Lower leg skin (tissue), 3 donors: ENCODE measurements around the gene PPIP5K1.

ENCODE experiments used
- POLR2A ChIP-seq, 2 donors: fragments of 450-650 bp; IDR thresholded peaks; one replicate each; pipeline ENCODE4 v1.6.1; 2016 to 2017; ENCODE audit warnings: antibody characterized with exemption in 2 of 2, mild to moderate bottlenecking in 1 of 2, moderate library complexity in 1 of 2
- TF ChIP-seq, protein P1 (sequence below), 3 donors: fragments of 450-650 bp; IDR thresholded peaks; one replicate each; pipeline ENCODE4 v1.5.1; 2016; ENCODE audit warnings: antibody characterized with exemption in 3 of 3, mild to moderate bottlenecking in 3 of 3, moderate library complexity in 2 of 3

DNA sequence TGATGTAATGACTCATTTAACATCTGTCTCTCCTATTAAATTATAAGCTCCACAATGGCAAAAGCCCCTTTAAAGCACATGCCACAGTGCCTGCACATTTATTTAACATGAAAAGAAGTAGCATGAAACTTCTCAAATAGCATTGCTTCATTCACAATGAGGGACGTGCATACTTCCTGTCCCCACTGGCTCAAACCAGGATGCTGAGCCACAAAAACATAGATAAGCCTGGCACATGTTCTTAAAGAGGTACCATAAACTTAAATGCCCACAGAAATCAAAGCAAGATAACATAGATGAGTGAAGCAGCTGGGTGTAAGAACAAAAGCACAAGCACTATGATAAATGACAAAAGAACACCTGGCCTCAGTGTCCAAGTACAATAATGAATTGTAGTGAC, 100.8 kb downstream of the PPIP5K1 start:
- TF ChIP-seq, protein P1, sequence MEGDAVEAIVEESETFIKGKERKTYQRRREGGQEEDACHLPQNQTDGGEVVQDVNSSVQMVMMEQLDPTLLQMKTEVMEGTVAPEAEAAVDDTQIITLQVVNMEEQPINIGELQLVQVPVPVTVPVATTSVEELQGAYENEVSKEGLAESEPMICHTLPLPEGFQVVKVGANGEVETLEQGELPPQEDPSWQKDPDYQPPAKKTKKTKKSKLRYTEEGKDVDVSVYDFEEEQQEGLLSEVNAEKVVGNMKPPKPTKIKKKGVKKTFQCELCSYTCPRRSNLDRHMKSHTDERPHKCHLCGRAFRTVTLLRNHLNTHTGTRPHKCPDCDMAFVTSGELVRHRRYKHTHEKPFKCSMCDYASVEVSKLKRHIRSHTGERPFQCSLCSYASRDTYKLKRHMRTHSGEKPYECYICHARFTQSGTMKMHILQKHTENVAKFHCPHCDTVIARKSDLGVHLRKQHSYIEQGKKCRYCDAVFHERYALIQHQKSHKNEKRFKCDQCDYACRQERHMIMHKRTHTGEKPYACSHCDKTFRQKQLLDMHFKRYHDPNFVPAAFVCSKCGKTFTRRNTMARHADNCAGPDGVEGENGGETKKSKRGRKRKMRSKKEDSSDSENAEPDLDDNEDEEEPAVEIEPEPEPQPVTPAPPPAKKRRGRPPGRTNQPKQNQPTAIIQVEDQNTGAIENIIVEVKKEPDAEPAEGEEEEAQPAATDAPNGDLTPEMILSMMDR (IDR thresholded peaks at IDR 0.05): no peak
- TF ChIP-seq POLR2A (IDR thresholded peaks at IDR 0.05): no peak
